Gastroesophageal sphincter (tissue), 4 donors: ENCODE results near the gene ESCO1. TPM values are rescaled to one million over a fixed set of nuclear protein-coding genes. Genes with fewer than 3 reads are reported as not detected.
"Not testable (repeated sequence)": the region's sequence is repeated elsewhere in the genome, so short reads cannot be mapped to it uniquely, and the experiment has no call there.

Source experiments
- ATAC-seq: fragments of 150-250 bp; one replicate; pipeline ENCODE4 v1.9.1; 2016; ENCODE audit warnings: mild to moderate bottlenecking, moderate library complexity
- H3K27ac ChIP-seq, 4 donors: fragments of 200-600 bp; sonication (generic) in 3 of 4; 1 replicate in 3 of 4; 2 replicates in 1 of 4; pipeline ENCODE4 v1.5.1; 2016 to 2019
- H3K27me3 ChIP-seq: fragments of 200-600 bp; sonication (generic); one replicate; pipeline ENCODE4 v1.5.1; 2019
- H3K36me3 ChIP-seq, 2 donors: fragments of 200-600 bp; sonication (generic); one replicate each; pipeline ENCODE4 v1.5.1; 2019; ENCODE audit warnings: control low read depth in 1 of 2
- H3K4me1 ChIP-seq, 3 donors: fragments of 200-600 bp; sonication (generic); 1 replicate in 2 of 3; 2 replicates in 1 of 3; pipeline ENCODE4 v1.5.1; 2016 to 2019; ENCODE audit warnings: control low read depth in 2 of 3
- H3K4me3 ChIP-seq, 2 donors: fragments of 200-600 bp; sonication (generic); one replicate each; pipeline ENCODE4 v1.5.1; 2019; ENCODE audit warnings: mild to moderate bottlenecking in 1 of 2, moderate library complexity in 1 of 2
- H3K9me3 ChIP-seq, 3 donors: fragments of 200-600 bp; sonication (generic); one replicate each; pipeline ENCODE4 v1.5.1; 2017 to 2019; ENCODE audit warnings: control low read depth in 2 of 3
- CTCF ChIP-seq, 4 experiments: fragments of 200-600 bp in 2 of 4; fragments of 450-650 bp in 2 of 4; sonication (generic) in 1 of 4; IDR thresholded peaks; one replicate each; pipeline ENCODE4 v1.5.1; 2017 to 2019; ENCODE audit warnings: antibody characterized with exemption in 4 of 4, mild to moderate bottlenecking in 2 of 4, moderate library complexity in 2 of 4
- EP300 ChIP-seq: sonication (generic); formaldehyde crosslinking; IDR thresholded peaks from one replicate; pipeline ENCODE4 v1.6.1; 2017; ENCODE audit warnings: antibody characterized with exemption, mild to moderate bottlenecking
- POLR2A ChIP-seq, 2 donors: fragments of 450-650 bp; IDR thresholded peaks; one replicate each; pipeline ENCODE4 v1.6.1; 2017; ENCODE audit warnings: antibody characterized with exemption in 2 of 2, mild to moderate bottlenecking in 2 of 2, moderate library complexity in 1 of 2
- POLR2AphosphoS5 ChIP-seq: sonication (generic); formaldehyde crosslinking; IDR thresholded peaks from one replicate; pipeline ENCODE4 v1.6.1; 2017; ENCODE audit warnings: antibody characterized with exemption
- WGBS, 2 donors: methylation state at CpG; one replicate each; pipeline ENCODE4 v1.1.5; 2018; ENCODE audit warnings: low coverage in 1 of 2; 5-methylcytosine and 5-hydroxymethylcytosine counted together
- total RNA-seq, 4 donors: library from RNA; depleted of rRNA; stranded (reverse); fragments of >200 nt; gene quantifications; one replicate each; pipeline ENCODE4 v1.1.0, GENCODE V29; 2016

The ESCO1 gene
- 10 to 100 TPM; 13.2 to 23.4 (median 19.1) TPM for total RNA-seq

- 17 to 56% methylated on average over 5 to 6 of the region's 74 CpGs for WGBS, 2 donors
- H3K9me3 ChIP-seq, result no peaks in the 10 kb centered on the region
Observed at GRCh38 chr18:21600526-21601410, at the start of gene ESCO1. Gene ESCO1, minus strand, starts transcription at chr18:21600704. Its CDS starts 25,861 bp downstream, at chr18:21574843.

GRCh38 chr18:21640375-21640774 lies 39.9 kb upstream of the ESCO1 start:
- H3K9me3 ChIP-seq, H3K27ac ChIP-seq, H3K27me3 ChIP-seq, H3K36me3 ChIP-seq, H3K4me3 ChIP-seq, H3K4me1 ChIP-seq, ATAC-seq: not testable (repeated sequence)
- WGBS, 2 donors, result 83 to 100% methylated on average over 1 to 3 of the region's 5 CpGs

More at GRCh38 chr18:21600526-21601410, at the start of gene ESCO1:
- Histone ChIP-seq H3K4me3 (peak within 1 kb of the TSS; percentile 73 to 88), H3K4me1 (peaks cover 0 to 47% (median 6%) of the 10 kb centered on the region in 3 donors), H3K27ac (peak within 1 kb of the TSS; percentile 96 to 98 (median 96)), H3K27me3 (no peaks in the 10 kb centered on the region), H3K36me3 (no peaks in the 10 kb centered on the region)
- TF ChIP-seq CTCF (IDR thresholded peaks at IDR 0.05), result peak; percentile 96 to 99 (median 98)
- no peak for TF ChIP-seq EP300
- peak; percentile 93 for TF ChIP-seq POLR2AphosphoS5
- peak; percentile 79 to 86 for TF ChIP-seq POLR2A (IDR thresholded peaks at IDR 0.05)
- ATAC-seq, result peak; percentile 96

- H3K4me3 ChIP-seq, result no peak overlapping the region
- TF ChIP-seq POLR2AphosphoS5 (no peak), EP300 (no peak), POLR2A (IDR thresholded peaks at IDR 0.05) (no peak), CTCF (IDR thresholded peaks at IDR 0.05) (no peak)
- WGBS, 2 donors, result 90 to 94% methylated on average over 2 to 3 of the region's 3 CpGs
- H3K4me1 ChIP-seq, result no peaks in the 10 kb centered on the region
- H3K9me3 ChIP-seq, result no peaks in the 10 kb centered on the region
- ATAC-seq, result no peak
- H3K27ac ChIP-seq, result no peak overlapping the region
- H3K36me3 ChIP-seq, result peaks cover 0 to 9% of the 10 kb centered on the region in 2 donors
- no peaks in the 10 kb centered on the region for H3K27me3 ChIP-seq
Observed at GRCh38 chr18:21638822-21639221, 38.3 kb upstream of the ESCO1 start.

- ATAC-seq, result no peak
- H3K4me3 ChIP-seq, result no peak overlapping the region
- peaks cover 0 to 23% of the 10 kb centered on the region in 2 donors for H3K36me3 ChIP-seq
- no peaks in the 10 kb centered on the region for H3K27me3 ChIP-seq
- H3K27ac ChIP-seq, result no peak overlapping the region
- TF ChIP-seq EP300, result no peak
- 87% methylated on average over 11 of the region's 13 CpGs; no CpG with 5 or more reads in 1 of the 2 donors for WGBS, 2 donors
- no peaks in the 10 kb centered on the region for H3K9me3 ChIP-seq
- H3K4me1 ChIP-seq, result no peaks in the 10 kb centered on the region
Observed at GRCh38 chr18:21636769-21637168, 36.3 kb upstream of the ESCO1 start.

GRCh38 chr18:21634588-21635199 lies 34.2 kb upstream of the ESCO1 start:
- H3K4me3 ChIP-seq, result no peak overlapping the region
- H3K36me3 ChIP-seq, result peaks cover 0 to 44% of the 10 kb centered on the region in 2 donors
- H3K9me3 ChIP-seq, result no peaks in the 10 kb centered on the region
- no peak for TF ChIP-seq EP300
- 83 to 95% methylated on average over 4 of the region's 4 CpGs for WGBS, 2 donors
- no peak overlapping the region for H3K27ac ChIP-seq
- H3K27me3 ChIP-seq, result no peaks in the 10 kb centered on the region
- no peaks in the 10 kb centered on the region for H3K4me1 ChIP-seq
- no peak for ATAC-seq

GRCh38 chr18:21632393-21632792 lies 31.9 kb upstream of the ESCO1 start:
- Histone ChIP-seq H3K27ac (no peak overlapping the region), H3K9me3 (no peaks in the 10 kb centered on the region), H3K4me3 (no peak overlapping the region), H3K27me3 (no peaks in the 10 kb centered on the region), H3K36me3 (peaks cover 0 to 67% of the 10 kb centered on the region in 2 donors), H3K4me1 (no peaks in the 10 kb centered on the region)
- no peak for TF ChIP-seq CTCF (IDR thresholded peaks at IDR 0.05)
- TF ChIP-seq EP300, result no peak
- TF ChIP-seq POLR2AphosphoS5, result no peak
- no peak for TF ChIP-seq POLR2A (IDR thresholded peaks at IDR 0.05)
- no peak for ATAC-seq
- WGBS, 2 donors, result 100% methylated on average over 1 of the region's 1 CpG; no CpG with 5 or more reads in 1 of the 2 donors
